Peyer's patch (tissue), 4 donors: ENCODE results near the gene OR10K2. TPM values are rescaled to one million over a fixed set of nuclear protein-coding genes. Genes with fewer than 3 reads are reported as not detected.

Source experiments
- DNase-seq, 3 donors: peaks; one replicate each; pipeline ENCODE4 v3.0.0-alpha.2; 2017 to 2019
- H3K27ac ChIP-seq, 4 donors: fragments of 200-600 bp; sonication (generic); one replicate each; pipeline ENCODE4 v1.5.1; 2016 to 2019
- H3K27me3 ChIP-seq, 2 donors: fragments of 200-600 bp; sonication (generic); one replicate each; pipeline ENCODE4 v1.5.1; 2019
- H3K36me3 ChIP-seq, 3 donors: fragments of 200-600 bp; sonication (generic); one replicate each; pipeline ENCODE4 v1.5.1; 2016 to 2019
- H3K4me1 ChIP-seq, 4 donors: fragments of 200-600 bp; sonication (generic); one replicate each; pipeline ENCODE4 v1.5.1; 2016 to 2019
- H3K4me3 ChIP-seq, 4 donors: fragments of 200-600 bp; sonication (generic); 1 replicate in 3 of 4; 2 replicates in 1 of 4; pipeline ENCODE4 v1.5.1; 2016 to 2019; ENCODE audit warnings: mild to moderate bottlenecking in 1 of 4
- H3K9me3 ChIP-seq, 4 donors: fragments of 200-600 bp; sonication (generic); one replicate each; pipeline ENCODE4 v1.5.1; 2016 to 2019; ENCODE audit warnings: mild to moderate bottlenecking in 1 of 4
- CTCF ChIP-seq, 6 experiments: fragments of 450-650 bp in 4 of 6; fragments of 200-600 bp in 2 of 6; sonication (generic) in 1 of 6; IDR thresholded peaks; one replicate each; pipeline ENCODE4 v1.5.1; 2017 to 2019; ENCODE audit warnings: antibody characterized with exemption in 6 of 6, mild to moderate bottlenecking in 3 of 6, moderate library complexity in 1 of 6
- POLR2A ChIP-seq, 2 donors: fragments of 450-650 bp; IDR thresholded peaks; one replicate each; pipeline ENCODE4 v1.5.1; 2017; ENCODE audit warnings: antibody characterized with exemption in 2 of 2, mild to moderate bottlenecking in 2 of 2, moderate library complexity in 2 of 2
- total RNA-seq, 4 donors: library from RNA; depleted of rRNA; stranded (reverse); fragments of >200 nt; gene quantifications; one replicate each; pipeline ENCODE4 v1.1.0, GENCODE V29; 2016

The OR10K2 gene
- total RNA-seq, 4 donors from 2014 or later, result not detected

DNA sequence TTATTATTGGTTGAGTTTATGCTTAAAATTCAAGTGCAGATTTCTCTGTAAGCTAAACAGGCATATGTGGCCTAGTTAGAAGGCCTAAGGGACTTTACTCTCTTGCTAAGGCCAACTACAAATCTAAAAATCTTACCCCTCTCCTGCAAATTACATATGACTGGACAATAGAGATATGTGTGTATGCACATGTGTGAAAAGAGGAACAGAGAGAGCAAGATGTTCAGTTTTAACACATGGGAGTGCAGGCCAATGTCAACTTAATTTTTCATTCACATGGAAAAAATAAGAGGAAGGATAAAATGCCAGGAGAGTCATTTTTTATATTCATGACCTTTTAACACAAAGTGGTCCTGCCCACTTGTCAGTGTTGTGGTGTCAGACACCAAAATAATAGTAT is 8.5 kb downstream of the OR10K2 start:
- Histone ChIP-seq H3K27ac (no peak overlapping the region), H3K36me3 (no peaks in the 10 kb centered on the region), H3K9me3 (no peaks in the 10 kb centered on the region), H3K4me3 (no peak overlapping the region), H3K27me3 (no peaks in the 10 kb centered on the region), H3K4me1 (no peaks in the 10 kb centered on the region)
- no peak for DNase-seq
- no peak for TF ChIP-seq POLR2A (IDR thresholded peaks at IDR 0.05)
- TF ChIP-seq CTCF (IDR thresholded peaks at IDR 0.05), result no peak

DNA sequence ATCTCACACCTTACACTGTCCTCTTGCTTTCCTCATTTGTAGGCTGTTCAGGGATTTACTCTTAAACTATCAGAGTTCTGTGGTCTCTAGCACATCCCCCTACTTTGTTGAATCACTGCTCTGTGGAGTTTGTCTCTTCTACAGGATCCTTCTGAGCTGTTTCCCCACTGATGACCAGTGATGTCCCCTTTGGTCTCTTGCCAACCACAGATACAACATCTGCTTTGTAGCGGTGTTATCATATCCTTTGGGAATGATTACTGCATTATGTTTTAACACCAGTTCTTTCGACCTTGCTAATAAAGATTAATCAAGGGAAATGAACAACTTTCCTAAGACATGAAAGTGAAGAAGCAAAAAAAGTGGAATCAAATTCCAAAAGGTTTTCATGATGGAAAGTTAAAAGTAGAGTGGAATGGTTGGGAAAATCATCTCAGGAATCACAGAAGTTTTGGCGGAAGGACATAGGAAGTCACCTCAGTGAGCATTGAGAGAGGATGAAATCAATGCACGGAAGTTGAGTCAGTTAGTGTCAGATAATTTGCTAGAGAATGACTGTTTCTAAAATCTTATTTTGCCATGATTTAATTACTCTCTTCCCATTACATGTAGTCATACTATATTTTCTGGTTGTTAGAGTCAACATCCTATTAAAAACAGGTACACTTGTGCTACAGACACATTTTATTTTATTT is 11.2 kb downstream of the OR10K2 start:
- no peak for DNase-seq
- Histone ChIP-seq H3K36me3 (no peaks in the 10 kb centered on the region), H3K27ac (no peak overlapping the region), H3K9me3 (no peaks in the 10 kb centered on the region), H3K27me3 (no peaks in the 10 kb centered on the region), H3K4me1 (no peaks in the 10 kb centered on the region), H3K4me3 (no peak overlapping the region)
- TF ChIP-seq POLR2A (IDR thresholded peaks at IDR 0.05) (no peak), CTCF (IDR thresholded peaks at IDR 0.05) (no peak)

DNA sequence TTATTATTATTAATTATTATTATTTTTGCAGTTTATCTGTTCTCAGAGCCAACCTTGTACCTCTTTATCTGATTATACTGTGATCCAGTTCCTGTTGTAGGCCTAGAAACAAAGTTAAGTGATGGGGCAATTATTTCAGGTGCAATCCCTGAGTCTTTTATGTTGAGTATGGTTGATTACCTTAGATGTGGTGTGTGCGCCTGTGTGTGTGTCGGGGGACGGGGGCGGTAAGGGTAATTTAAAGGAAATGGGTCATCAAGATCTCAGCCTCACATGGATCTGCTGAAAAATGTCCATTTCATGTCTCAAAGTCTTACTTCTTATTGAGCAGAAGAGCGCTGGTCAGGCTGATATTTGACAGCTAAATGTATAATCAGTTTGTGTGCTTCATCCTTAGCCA is 18.9 kb downstream of the OR10K2 start:
- H3K36me3 ChIP-seq, result no peaks in the 10 kb centered on the region
- H3K4me1 ChIP-seq, result no peaks in the 10 kb centered on the region
- TF ChIP-seq POLR2A (IDR thresholded peaks at IDR 0.05) (no peak), CTCF (IDR thresholded peaks at IDR 0.05) (no peak)
- no peaks in the 10 kb centered on the region for H3K27me3 ChIP-seq
- DNase-seq, result no peak
- no peak overlapping the region for H3K4me3 ChIP-seq
- no peaks in the 10 kb centered on the region for H3K9me3 ChIP-seq
- no peak overlapping the region for H3K27ac ChIP-seq

- no peaks in the 10 kb centered on the region for H3K27me3 ChIP-seq
- no peaks in the 10 kb centered on the region for H3K4me1 ChIP-seq
- no peak for DNase-seq
- TF ChIP-seq POLR2A (IDR thresholded peaks at IDR 0.05), result no peak
- TF ChIP-seq CTCF (IDR thresholded peaks at IDR 0.05), result no peak
- H3K4me3 ChIP-seq, result no peak overlapping the region
- no peaks in the 10 kb centered on the region for H3K9me3 ChIP-seq
- no peaks in the 10 kb centered on the region for H3K36me3 ChIP-seq
- H3K27ac ChIP-seq, result no peak overlapping the region
Observed at GRCh38 chr1:158400871-158401270, 25.2 kb downstream of the OR10K2 start.

DNA sequence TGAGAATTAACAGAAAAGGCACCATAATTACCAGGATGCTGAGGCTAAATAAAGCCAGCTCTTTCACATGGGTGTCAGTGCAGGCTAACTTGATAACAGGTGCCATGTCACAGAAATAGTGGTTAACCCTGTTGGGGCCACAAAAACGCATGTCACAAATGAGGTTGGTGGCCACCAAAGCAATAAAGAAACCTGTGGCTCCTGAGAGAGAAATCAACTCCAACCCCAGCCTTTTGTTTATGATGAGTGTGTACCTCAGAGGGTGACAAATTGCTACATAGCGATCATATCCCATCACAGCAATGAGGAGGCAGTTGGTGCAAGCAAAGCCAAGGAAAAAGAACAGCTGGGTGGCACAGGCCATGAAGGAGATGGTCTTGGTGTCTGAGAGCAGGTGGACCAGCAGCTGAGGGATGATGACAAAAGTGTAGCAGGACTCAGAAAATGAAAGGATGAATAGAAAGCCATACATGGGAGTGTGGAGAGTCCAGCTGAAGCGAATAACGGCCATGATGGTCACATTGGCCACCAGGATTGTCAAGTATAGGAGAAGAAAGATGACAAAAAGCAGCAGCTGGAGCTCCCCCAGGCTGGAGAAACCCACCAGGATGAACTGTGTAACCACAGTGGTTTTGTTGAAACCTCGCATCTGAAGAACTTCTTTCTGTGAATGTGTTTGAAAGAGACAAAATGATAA is 27.1 kb downstream of the OR10K2 start, which contains the start of gene OR10T2:
Gene OR10T2, minus strand, starts transcription at position 649 of the 697 bp plus-strand sequence. Its CDS starts 0 bp downstream, at position 649.
- no peaks in the 10 kb centered on the region for H3K9me3 ChIP-seq
- no peak for DNase-seq
- no peaks in the 10 kb centered on the region for H3K36me3 ChIP-seq
- H3K27ac ChIP-seq, result no peak within 1 kb of the TSS
- TF ChIP-seq CTCF (IDR thresholded peaks at IDR 0.05) (no peak), POLR2A (IDR thresholded peaks at IDR 0.05) (no peak)
- H3K4me3 ChIP-seq, result no peak within 1 kb of the TSS
- no peaks in the 10 kb centered on the region for H3K4me1 ChIP-seq
- H3K27me3 ChIP-seq, result no peaks in the 10 kb centered on the region
